Left ventricle myocardium inferior (tissue), 1 donor: ENCODE data around the gene SPAG8. TPM values are rescaled to one million over a fixed set of nuclear protein-coding genes. Genes with fewer than 3 reads are reported as not detected.
A peak's percentile ranks its signal among the peaks of the same experiment; 100 is the strongest.

Experiments used
- DNase-seq: peaks from one replicate; pipeline ENCODE4 v3.0.0-alpha.2; 2020
- H3K27ac ChIP-seq: fragments of 200-600 bp; replicated peaks from 2 replicates; pipeline ENCODE4 v1.8.0; 2021
- H3K27me3 ChIP-seq: fragments of 200-600 bp; 2 replicates; pipeline ENCODE4 v1.8.0; 2021; ENCODE audit warnings: low read depth
- H3K36me3 ChIP-seq: fragments of 200-600 bp; 2 replicates; pipeline ENCODE4 v1.8.0; 2021
- H3K4me1 ChIP-seq: fragments of 200-600 bp; 2 replicates; pipeline ENCODE4 v1.8.0; 2021
- H3K4me3 ChIP-seq: fragments of 200-600 bp; 2 replicates; pipeline ENCODE4 v1.8.0; 2021; ENCODE audit warnings: mild to moderate bottlenecking, moderate library complexity
- H3K9me3 ChIP-seq: fragments of 200-600 bp; replicated peaks from 2 replicates; pipeline ENCODE4 v1.8.0; 2021
- intact Hi-C: fragments of 100-400 bp; cut with micrococcal nuclease; formaldehyde crosslinking; loops from one replicate; pipeline ENCODE4 v1.11.0; 2022
- total RNA-seq: library from RNA; stranded (reverse); fragmentation: NEBNext Ultra II Directional; extraction: Animal tissue kit (Norgen Biotek cat#: 25700); gene quantifications from one replicate; pipeline ENCODE4 v1.2.1, GENCODE V29; 2021
- TF ChIP-seq, protein P1 (sequence below): fragments of 200-600 bp; IDR thresholded peaks from 2 replicates; pipeline ENCODE4 v1.8.0; 2021; ENCODE audit warnings: antibody characterized with exemption, mild to moderate bottlenecking, borderline replicate concordance
- donor health status: DM: no; HTN: yes; CAD: no; lungs with severe emphysema.

Gene SPAG8
- total RNA-seq, 1 donor from 2014 or later = 3.4 TPM

DNA sequence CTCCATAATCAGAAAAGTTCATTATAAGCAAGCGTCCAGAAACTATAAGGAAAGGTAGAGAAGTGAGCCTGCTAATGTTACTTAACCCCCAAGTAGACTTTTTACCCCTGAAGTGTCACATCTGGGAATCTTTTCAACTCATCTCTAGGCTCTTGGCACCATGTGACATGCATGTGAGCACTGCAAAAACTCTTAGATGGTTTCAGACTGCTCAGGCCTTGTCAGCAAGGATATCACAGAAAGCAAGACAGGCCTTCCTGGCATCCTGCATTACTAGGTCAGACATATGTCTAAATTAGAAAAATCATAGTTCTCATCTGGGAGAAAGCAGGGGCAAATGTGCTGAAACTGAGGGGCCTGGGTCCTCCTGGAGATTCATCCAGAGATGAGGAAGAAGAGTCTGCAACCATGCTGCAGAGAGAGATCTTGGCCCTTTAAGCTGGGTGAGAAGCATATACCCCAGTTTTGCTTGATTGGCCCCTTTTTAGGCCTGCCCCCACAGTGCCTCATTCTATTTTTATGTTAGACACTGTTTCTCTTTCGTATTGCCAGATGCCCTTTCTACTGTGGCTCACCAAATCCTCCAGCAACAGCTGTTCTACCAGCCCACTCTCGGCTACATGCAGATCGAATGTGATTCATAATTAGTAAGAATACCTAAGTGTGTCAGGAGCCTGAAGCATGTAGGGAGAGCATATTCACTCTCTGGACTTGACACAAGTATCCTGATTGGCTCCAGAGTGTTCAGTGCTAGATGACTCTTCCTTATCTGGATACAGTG lies 35.9 kb upstream of the SPAG8 start:
- Histone ChIP-seq H3K9me3 (no peaks in the 10 kb centered on the region), H3K4me3 (no peak overlapping the region), H3K27me3 (no peaks in the 10 kb centered on the region), H3K27ac (peak overlapping the region; percentile 68), H3K36me3 (peaks cover 11% of the 10 kb centered on the region), H3K4me1 (peaks cover 46% of the 10 kb centered on the region)
- no peak for DNase-seq
- TF ChIP-seq, protein P1, sequence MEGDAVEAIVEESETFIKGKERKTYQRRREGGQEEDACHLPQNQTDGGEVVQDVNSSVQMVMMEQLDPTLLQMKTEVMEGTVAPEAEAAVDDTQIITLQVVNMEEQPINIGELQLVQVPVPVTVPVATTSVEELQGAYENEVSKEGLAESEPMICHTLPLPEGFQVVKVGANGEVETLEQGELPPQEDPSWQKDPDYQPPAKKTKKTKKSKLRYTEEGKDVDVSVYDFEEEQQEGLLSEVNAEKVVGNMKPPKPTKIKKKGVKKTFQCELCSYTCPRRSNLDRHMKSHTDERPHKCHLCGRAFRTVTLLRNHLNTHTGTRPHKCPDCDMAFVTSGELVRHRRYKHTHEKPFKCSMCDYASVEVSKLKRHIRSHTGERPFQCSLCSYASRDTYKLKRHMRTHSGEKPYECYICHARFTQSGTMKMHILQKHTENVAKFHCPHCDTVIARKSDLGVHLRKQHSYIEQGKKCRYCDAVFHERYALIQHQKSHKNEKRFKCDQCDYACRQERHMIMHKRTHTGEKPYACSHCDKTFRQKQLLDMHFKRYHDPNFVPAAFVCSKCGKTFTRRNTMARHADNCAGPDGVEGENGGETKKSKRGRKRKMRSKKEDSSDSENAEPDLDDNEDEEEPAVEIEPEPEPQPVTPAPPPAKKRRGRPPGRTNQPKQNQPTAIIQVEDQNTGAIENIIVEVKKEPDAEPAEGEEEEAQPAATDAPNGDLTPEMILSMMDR = no peak
- intact Hi-C loops = no loop called here

DNA sequence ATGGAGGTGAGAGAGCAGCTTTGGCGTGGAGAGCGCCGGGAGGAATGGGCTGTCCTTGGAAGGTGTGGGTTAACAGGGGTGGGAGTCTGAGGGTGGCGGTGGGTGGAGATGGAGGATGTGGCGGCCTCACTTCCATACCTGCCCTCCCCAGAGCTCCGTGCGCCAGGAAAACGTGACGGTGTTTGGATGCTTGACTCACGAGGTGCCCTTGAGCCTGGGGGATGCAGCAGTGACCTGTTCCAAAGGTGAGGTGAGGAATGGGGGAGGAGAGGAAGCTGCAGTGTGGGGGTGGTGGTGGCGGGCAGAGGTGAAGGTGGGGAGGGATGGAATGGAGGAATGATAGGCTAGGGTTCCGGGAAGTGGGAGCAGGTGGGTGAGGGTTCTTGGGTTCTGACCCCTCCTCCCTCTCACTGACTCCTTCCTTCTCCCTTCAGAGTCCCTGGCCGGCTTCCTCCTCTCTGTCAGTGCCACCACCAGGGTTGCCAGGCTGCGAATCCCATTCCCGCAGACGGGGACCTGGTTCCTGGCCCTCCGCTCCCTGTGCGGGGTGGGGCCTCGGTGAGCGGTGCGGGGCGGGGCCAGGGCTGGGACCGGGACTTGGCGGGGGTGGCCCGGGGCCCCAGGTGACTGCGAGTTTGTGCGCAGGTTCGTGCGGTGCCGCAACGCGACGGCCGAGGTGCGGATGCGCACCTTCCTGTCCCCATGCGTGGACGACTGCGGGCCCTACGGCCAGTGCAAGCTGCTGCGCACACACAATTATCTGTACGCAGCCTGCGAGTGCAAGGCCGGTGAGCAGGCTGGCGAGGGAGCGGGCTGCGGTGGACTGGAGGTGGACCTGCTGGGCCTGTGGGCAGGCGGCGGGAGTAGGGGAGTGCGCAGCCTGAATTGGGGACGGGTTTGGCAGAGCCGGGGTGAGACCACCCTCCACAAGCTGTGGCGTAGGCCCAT lies 34.0 kb upstream of the SPAG8 start:
- Histone ChIP-seq H3K27ac (no peak overlapping the region), H3K36me3 (peaks cover 6% of the 10 kb centered on the region), H3K27me3 (no peaks in the 10 kb centered on the region), H3K9me3 (no peaks in the 10 kb centered on the region), H3K4me1 (peaks cover 46% of the 10 kb centered on the region), H3K4me3 (no peak overlapping the region)
- no peak for DNase-seq
- TF ChIP-seq, protein P1 = no peak
- intact Hi-C loops = no loop called here

DNA sequence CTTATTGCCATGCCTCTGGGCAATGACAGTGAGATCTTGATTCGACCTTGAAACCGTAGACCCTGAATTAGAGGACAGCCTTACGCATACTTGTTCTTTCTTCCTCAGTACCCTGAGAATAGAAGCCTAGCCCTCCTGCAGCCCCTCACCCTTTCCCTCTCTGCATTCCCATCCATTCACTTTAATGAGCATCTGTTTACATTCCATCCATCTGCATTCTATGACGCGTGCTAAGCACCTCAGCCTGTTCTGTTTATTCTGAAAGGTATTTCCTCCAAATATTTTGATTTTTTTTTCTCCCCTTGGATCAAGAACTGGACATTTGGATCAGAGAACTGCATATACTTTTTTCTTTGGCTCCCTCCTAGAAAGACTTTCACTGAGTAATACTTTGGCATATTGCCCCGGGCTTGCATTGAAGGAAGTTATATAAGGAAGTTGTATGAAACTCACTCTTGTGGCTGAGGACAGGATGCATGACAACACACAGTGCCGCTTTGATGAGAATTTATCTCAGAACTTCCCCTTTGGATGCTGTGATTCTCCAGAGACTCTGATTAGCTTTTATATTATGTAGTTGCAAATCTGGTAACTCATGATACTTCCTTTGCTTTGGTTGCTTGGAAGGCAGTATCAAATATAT lies 32.7 kb upstream of the SPAG8 start:
- Histone ChIP-seq H3K27me3 (no peaks in the 10 kb centered on the region), H3K27ac (peak overlapping the region; percentile 58), H3K4me3 (no peak overlapping the region), H3K36me3 (peaks cover 6% of the 10 kb centered on the region), H3K4me1 (peaks cover 46% of the 10 kb centered on the region), H3K9me3 (no peaks in the 10 kb centered on the region)
- DNase-seq = no peak
- intact Hi-C loops = no loop called here
- TF ChIP-seq, protein P1 = no peak

DNA sequence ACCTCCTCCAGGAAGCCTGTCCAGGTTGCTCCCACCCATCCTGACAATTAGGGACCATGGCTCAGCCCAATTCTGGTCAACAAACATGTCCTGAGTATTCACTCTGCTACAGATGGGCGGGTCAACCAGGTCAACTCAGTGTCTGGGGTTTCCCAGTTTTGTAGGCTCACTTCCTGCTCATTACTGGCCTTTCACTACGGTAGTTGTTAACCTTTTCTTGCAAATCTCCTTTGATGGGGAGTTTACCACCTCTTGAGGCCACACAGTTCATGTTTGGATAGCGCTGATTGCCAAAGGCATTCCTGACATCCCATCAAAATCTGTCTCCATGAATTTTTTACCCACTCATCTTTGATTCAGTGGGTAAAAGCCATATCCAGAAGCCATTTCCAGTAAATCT lies 30.7 kb upstream of the SPAG8 start:
- intact Hi-C loops = no loop called here
- H3K36me3 ChIP-seq = peaks cover 6% of the 10 kb centered on the region
- TF ChIP-seq, protein P1 = no peak
- H3K4me1 ChIP-seq = peaks cover 34% of the 10 kb centered on the region
- H3K4me3 ChIP-seq = no peak overlapping the region
- no peak for DNase-seq
- no peaks in the 10 kb centered on the region for H3K27me3 ChIP-seq
- no peak overlapping the region for H3K27ac ChIP-seq
- H3K9me3 ChIP-seq = no peaks in the 10 kb centered on the region

DNA sequence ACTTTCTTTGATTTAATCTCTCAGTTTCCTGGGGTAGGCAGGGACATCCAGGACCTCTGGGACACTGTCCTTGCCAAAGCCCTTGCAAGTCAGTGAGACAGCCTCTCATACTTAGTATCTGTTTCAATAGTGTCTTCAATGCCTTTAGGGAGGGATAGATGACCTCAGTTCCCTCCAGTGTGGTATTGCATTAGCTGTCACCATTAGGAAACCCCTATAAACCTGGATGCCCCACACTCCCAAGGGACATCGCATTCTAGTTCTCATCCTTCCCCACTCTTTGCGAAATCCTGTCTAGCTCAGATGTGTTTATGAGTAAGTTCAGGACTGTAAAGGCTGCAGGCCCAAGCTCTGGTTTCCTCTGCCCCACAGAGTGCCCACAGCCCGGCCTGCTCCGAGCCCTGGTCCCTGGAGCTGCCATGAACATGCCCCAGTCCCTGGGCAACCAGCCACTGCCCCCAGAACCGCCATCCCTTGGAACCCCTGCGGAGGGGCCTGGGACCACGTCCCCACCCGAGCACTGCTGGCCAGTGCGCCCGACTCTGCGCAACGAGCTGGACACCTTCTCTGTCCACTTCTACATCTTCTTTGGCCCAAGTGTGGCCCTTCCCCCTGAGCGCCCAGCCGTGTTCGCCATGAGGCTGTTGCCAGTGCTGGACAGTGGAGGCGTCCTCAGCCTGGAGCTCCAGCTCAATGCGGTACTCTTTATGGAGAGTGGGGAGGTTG lies 30.1 kb upstream of the SPAG8 start:
- H3K4me1 ChIP-seq = peaks cover 30% of the 10 kb centered on the region
- TF ChIP-seq, protein P1 = no peak
- intact Hi-C loops = no loop called here

More for the DNA sequence above, 30.1 kb upstream of the SPAG8 start:
- H3K27me3 ChIP-seq = no peaks in the 10 kb centered on the region
- H3K9me3 ChIP-seq = no peaks in the 10 kb centered on the region
- H3K4me3 ChIP-seq = no peak overlapping the region
- DNase-seq = no peak
- peaks cover 3% of the 10 kb centered on the region for H3K36me3 ChIP-seq
- no peak overlapping the region for H3K27ac ChIP-seq
